Muscle layer of colon (tissue), 2 donors: Measurements from ENCODE around the gene ATRX.
A peak's percentile ranks its signal among the peaks of the same experiment; 100 is the strongest.
"Not testable (repeated sequence)": the region's sequence is repeated elsewhere in the genome, so short reads cannot be mapped to it uniquely, and the experiment has no call there.

ENCODE experiments used
- H3K27ac ChIP-seq: one replicate; pipeline ENCODE4 v1.7.0; 2013; ENCODE audit warnings: low read depth, mild to moderate bottlenecking, low read length, moderate library complexity
- H3K27me3 ChIP-seq, 2 donors: one replicate each; pipeline ENCODE4 v1.7.0; 2013; ENCODE audit warnings: low read length in 2 of 2, mild to moderate bottlenecking in 2 of 2; ENCODE audit not compliant: insufficient read depth in 2 of 2, control insufficient read depth in 1 of 2
- H3K36me3 ChIP-seq: one replicate; pipeline ENCODE4 v1.7.0; 2013; ENCODE audit warnings: mild to moderate bottlenecking, low read length; ENCODE audit not compliant: insufficient read depth
- H3K4me1 ChIP-seq: one replicate; pipeline ENCODE4 v1.7.0; 2013; ENCODE audit warnings: mild to moderate bottlenecking, low read length; ENCODE audit not compliant: insufficient read depth
- H3K4me3 ChIP-seq, 2 donors: one replicate each; pipeline ENCODE4 v1.7.0; 2013; ENCODE audit warnings: low read length in 2 of 2, low read depth in 1 of 2, mild to moderate bottlenecking in 1 of 2, moderate library complexity in 1 of 2
- H3K9ac ChIP-seq: one replicate; pipeline ENCODE4 v1.7.0; 2013; ENCODE audit warnings: low read length
- H3K9me3 ChIP-seq: one replicate; pipeline ENCODE4 v1.7.0; 2013; ENCODE audit warnings: mild to moderate bottlenecking, low read length
- donor health status: abdominal sarcoma.
- donor health status: Adenocarcinoma of cecum.

The ATRX gene, protein sequence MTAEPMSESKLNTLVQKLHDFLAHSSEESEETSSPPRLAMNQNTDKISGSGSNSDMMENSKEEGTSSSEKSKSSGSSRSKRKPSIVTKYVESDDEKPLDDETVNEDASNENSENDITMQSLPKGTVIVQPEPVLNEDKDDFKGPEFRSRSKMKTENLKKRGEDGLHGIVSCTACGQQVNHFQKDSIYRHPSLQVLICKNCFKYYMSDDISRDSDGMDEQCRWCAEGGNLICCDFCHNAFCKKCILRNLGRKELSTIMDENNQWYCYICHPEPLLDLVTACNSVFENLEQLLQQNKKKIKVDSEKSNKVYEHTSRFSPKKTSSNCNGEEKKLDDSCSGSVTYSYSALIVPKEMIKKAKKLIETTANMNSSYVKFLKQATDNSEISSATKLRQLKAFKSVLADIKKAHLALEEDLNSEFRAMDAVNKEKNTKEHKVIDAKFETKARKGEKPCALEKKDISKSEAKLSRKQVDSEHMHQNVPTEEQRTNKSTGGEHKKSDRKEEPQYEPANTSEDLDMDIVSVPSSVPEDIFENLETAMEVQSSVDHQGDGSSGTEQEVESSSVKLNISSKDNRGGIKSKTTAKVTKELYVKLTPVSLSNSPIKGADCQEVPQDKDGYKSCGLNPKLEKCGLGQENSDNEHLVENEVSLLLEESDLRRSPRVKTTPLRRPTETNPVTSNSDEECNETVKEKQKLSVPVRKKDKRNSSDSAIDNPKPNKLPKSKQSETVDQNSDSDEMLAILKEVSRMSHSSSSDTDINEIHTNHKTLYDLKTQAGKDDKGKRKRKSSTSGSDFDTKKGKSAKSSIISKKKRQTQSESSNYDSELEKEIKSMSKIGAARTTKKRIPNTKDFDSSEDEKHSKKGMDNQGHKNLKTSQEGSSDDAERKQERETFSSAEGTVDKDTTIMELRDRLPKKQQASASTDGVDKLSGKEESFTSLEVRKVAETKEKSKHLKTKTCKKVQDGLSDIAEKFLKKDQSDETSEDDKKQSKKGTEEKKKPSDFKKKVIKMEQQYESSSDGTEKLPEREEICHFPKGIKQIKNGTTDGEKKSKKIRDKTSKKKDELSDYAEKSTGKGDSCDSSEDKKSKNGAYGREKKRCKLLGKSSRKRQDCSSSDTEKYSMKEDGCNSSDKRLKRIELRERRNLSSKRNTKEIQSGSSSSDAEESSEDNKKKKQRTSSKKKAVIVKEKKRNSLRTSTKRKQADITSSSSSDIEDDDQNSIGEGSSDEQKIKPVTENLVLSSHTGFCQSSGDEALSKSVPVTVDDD (N-terminal part only)

DNA sequence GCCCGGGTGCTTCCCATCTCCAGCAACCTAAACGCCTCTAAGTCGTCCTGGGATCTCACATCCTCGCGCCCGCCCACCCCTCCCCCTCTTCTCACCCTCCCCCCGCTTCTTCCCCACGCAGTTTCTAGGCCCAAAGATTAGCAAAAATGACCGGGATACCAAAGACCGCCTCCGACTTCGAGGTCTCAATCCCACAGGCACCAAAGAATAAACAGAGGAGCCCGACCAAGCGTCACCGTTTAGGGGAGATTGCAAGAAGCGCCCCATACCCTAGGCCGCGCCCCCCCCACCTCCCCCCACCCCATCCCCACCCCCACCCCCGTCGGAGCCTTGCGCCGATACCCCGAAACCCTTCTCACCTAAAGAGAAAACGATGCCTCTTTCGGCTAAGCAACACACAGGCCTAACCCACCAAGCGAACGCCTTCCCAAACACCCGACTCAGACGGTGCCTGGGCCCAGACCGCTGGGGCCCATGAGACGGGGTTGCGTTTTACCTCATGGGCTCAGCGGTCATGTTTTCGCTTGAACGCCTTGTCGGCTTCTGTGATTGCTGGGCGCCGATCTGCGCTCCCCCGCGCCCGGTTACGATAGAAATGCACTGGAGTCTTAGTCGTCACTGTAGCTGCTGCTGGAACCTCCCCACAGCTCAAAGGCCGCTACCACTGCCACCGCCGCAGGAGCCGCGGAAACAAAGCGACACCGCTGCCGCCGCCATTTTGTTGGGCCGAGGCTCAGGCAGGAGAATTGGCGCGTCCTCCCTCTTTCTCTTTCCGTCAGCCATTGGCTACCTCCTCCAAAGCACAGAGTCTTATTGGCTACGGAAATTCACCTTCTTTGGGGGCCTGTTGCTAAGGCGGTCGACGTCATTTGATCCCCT, at the start of gene ATRX:
Gene ATRX, minus strand, starts transcription at position 731 of the 879 bp plus-strand sequence. Its CDS starts 215 bp downstream, at position 516.
- Histone ChIP-seq H3K9me3 (no peaks in the 10 kb centered on the region), H3K36me3 (no peaks in the 10 kb centered on the region), H3K9ac (peak within 1 kb of the TSS; percentile 53), H3K4me1 (no peaks in the 10 kb centered on the region), H3K27me3 (no peaks in the 10 kb centered on the region), H3K27ac (peak within 1 kb of the TSS; percentile 65), H3K4me3 (peak within 1 kb of the TSS; percentile 33 to 80)

DNA sequence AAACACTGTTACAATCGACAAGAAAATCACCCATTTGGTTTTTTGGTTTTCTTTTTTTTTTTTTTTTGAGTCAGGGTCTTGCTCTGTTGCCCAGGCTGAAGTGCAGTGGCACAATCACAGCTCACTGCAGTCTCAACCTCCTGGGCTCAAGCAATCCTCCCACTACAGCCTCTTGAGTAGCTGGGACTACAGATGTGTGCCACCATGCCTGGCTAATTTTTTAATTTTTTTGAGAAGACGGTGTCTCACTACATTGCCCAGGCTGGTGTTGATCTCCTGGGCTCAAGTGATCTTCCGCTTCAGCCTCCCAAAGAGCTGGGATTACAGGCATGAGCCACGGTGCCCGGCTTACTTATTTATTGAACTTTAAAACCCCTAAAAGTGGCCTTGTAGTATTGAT, 45.5 kb upstream of the ATRX start:
- H3K9ac ChIP-seq, H3K4me3 ChIP-seq, H3K27me3 ChIP-seq, H3K27ac ChIP-seq, H3K9me3 ChIP-seq, H3K4me1 ChIP-seq, H3K36me3 ChIP-seq: not testable (repeated sequence)

DNA sequence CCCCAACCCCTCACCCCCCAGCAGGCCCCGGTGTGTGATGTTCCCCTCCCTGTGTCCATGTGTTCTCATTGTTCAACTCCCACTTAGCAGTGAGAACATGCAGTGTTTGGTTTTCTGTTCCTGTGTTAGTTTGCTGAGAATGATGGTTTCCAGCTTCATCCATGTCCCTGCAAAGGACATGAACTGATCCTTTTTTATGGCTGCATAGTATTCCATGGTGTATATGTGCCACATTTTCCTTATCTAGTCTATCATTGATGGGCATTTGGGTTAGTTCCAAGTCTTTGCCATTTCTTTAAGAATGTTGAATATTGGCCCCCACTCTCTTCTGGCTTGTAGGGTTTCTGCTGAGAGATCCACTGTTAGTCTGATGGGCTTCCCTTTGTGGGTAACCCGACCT, 36.0 kb upstream of the ATRX start:
- not testable (repeated sequence) for H3K27me3 ChIP-seq, H3K36me3 ChIP-seq, H3K27ac ChIP-seq, H3K4me1 ChIP-seq, H3K9ac ChIP-seq, H3K4me3 ChIP-seq, H3K9me3 ChIP-seq

GRCh38 chrX:77820091-77820727, 34.2 kb upstream of the ATRX start:
- H3K4me1 ChIP-seq: no peaks in the 10 kb centered on the region
- no peak overlapping the region for H3K4me3 ChIP-seq
- no peak overlapping the region for H3K9ac ChIP-seq
- H3K27ac ChIP-seq: no peak overlapping the region
- no peaks in the 10 kb centered on the region for H3K9me3 ChIP-seq
- H3K27me3 ChIP-seq: peaks cover 0 to 3% of the 10 kb centered on the region in 2 donors
- no peaks in the 10 kb centered on the region for H3K36me3 ChIP-seq

DNA sequence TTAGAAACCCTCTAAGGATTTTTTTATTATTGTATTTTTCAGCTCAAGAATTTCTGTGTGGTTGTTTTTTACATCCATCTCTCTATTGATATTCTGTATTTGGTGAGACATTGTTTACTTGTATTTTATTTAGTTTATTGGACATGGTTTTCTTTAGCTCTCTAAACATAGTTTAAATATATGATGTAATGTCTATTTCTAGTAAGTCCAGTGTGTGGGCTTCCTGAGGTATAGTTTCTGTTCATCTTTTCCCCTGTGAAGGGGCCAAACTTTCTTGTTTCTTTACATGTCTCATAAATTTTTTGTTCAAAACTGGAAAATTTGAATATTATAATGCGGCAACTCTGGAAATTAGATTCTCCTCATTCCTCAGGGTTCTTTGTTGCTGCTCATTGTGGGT, 28.2 kb upstream of the ATRX start:
- Histone ChIP-seq H3K9ac (no peak overlapping the region), H3K27ac (no peak overlapping the region), H3K4me3 (no peak overlapping the region), H3K4me1 (no peaks in the 10 kb centered on the region), H3K27me3 (no peaks in the 10 kb centered on the region), H3K36me3 (no peaks in the 10 kb centered on the region), H3K9me3 (no peaks in the 10 kb centered on the region)

DNA sequence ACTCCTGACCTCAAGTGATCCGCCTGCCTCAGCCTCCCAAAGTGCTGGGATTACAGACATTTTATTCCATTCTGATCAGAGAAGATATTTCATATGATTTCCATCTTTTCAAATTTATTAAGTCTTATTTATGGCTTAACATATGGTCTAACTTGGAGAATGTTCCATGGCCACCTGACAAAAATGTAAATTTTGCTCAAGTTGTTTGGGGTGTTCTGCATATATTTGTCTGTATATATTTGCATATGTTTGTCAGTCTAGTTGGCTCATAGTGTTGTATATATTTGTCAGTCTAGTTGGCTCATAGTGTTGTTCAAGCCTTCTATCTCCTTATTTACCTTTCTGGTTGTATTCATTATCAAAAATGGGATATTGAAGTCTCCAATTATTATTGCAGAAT, 16.2 kb upstream of the ATRX start:
- Histone ChIP-seq H3K27ac (no peak overlapping the region), H3K27me3 (no peaks in the 10 kb centered on the region), H3K9me3 (no peaks in the 10 kb centered on the region), H3K4me3 (no peak overlapping the region), H3K4me1 (no peaks in the 10 kb centered on the region), H3K9ac (no peak overlapping the region), H3K36me3 (no peaks in the 10 kb centered on the region)

DNA sequence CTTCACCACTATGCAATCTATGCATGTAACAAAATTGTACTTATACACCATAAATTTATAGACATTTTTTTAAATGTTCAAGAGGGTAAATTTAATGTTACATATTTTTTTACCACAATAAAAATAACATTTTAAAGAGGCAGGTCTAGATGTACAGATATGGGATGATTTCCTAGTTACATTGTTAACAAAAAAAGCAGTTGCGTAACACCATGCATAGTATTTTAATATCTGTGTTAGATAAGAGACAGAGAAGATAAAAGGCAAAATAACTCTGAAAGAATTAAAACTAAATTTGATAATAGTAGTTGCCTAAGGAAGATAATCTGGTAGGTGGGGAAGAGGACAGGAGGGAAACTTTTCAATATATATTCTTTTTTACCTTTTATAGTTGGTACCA, 9.1 kb upstream of the ATRX start:
- no peaks in the 10 kb centered on the region for H3K9me3 ChIP-seq
- no peaks in the 10 kb centered on the region for H3K36me3 ChIP-seq
- no peak overlapping the region for H3K9ac ChIP-seq
- no peaks in the 10 kb centered on the region for H3K27me3 ChIP-seq
- H3K4me1 ChIP-seq: no peaks in the 10 kb centered on the region
- no peak overlapping the region for H3K4me3 ChIP-seq
- no peak overlapping the region for H3K27ac ChIP-seq

DNA sequence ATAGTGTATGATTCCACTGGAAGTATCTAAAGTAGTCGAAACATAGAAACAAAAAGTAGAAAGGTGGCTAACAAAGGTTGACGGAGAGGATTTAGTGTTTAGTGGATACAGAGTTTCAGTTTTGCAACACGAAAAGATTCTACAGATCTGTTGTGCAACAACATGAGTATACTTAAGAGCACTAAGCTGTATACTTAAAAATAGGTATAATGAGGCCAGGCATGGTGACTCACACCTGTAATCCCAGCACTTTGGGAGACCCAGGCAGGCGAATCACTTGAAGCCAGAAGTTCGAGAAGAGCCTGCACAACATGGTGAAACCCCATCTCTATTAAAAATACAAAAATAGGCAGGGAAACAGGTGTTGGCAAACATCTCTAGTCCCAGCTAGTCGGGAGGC, 7.9 kb upstream of the ATRX start:
- Histone ChIP-seq H3K36me3 (no peaks in the 10 kb centered on the region), H3K9me3 (no peaks in the 10 kb centered on the region), H3K9ac (no peak overlapping the region), H3K27ac (no peak overlapping the region), H3K4me1 (no peaks in the 10 kb centered on the region), H3K4me3 (no peak overlapping the region), H3K27me3 (no peaks in the 10 kb centered on the region)

- H3K4me3 ChIP-seq: peak overlapping the region in 1 of 2 donors; percentile 25
Observed at GRCh38 chrX:77788050-77788449, 2.0 kb upstream of the ATRX start.

DNA sequence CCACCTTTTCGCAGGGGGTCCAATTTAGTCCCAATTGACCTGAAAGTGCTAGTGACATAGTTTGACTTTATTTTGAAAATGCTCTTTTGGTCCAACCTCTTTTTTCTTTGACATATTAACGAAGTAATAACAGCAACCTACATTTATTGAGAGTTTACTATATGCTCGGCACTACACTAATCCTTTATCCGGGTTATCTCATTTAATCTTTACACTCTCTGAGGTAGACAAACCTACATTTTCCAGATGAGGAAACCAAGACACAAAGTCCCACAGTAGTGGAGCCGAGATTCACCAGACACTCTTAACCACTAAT, 307 bp upstream of the ATRX start:
- H3K4me1 ChIP-seq: no peaks in the 10 kb centered on the region
- H3K9ac ChIP-seq: no peak overlapping the region
- no peaks in the 10 kb centered on the region for H3K36me3 ChIP-seq
- peak overlapping the region; percentile 33 to 80 for H3K4me3 ChIP-seq
- H3K27ac ChIP-seq: peak overlapping the region; percentile 5
- H3K9me3 ChIP-seq: no peaks in the 10 kb centered on the region
- no peaks in the 10 kb centered on the region for H3K27me3 ChIP-seq

More at GRCh38 chrX:77788050-77788449, 2.0 kb upstream of the ATRX start:
- H3K27me3 ChIP-seq: no peaks in the 10 kb centered on the region
- H3K4me1 ChIP-seq: no peaks in the 10 kb centered on the region
- no peaks in the 10 kb centered on the region for H3K36me3 ChIP-seq
- no peaks in the 10 kb centered on the region for H3K9me3 ChIP-seq
- no peak overlapping the region for H3K27ac ChIP-seq
- no peak overlapping the region for H3K9ac ChIP-seq
